HepG2 (cell line): Measurements from ENCODE around the gene TLCD3A. TPM values are rescaled to one million over a fixed set of nuclear protein-coding genes. Genes with fewer than 3 reads are reported as not detected.

Experiments used
- ATAC-seq: fragments of 200-7000 bp; cut with Tn5 transposase; 3 replicates; pipeline ENCODE4 v1.9.1; 2020; ENCODE audit warnings: mild to moderate bottlenecking, moderate library complexity
- BruUV-seq: library from RNA; stranded (reverse); fragments of 400-500 nt; replicated peaks from 2 replicates; lab custom pipeline; 2021; lab: Mats Ljungman, UMichigan
- CTCF ChIA-PET: fragments of 300-600 bp; formaldehyde crosslinking; extraction: SDS; loops from one replicate; lab custom pipeline; 2021; ENCODE audit warnings: low total read pairs, inconsistent platforms, low intra/inter-chr PET ratio; lab: Yijun Ruan, JAX
- POLR2A ChIA-PET: fragments of 350-600 bp; sonication (Branson Sonifier 250); formaldehyde crosslinking; loops from one replicate; lab custom pipeline; 2020; ENCODE audit warnings: antibody characterized with exemption, inconsistent platforms; lab: Yijun Ruan, JAX
- DNase-seq: peaks from one replicate; pipeline ENCODE4 v3.0.0-alpha.2; 2015; ENCODE audit warnings: low spot score
- FAIRE-seq: peaks from 3 replicates; lab custom pipeline; 2011; peaks lifted over from hg19 to GRCh38; lab: Jason Lieb, UNC
- H2AFZ ChIP-seq: one replicate; pipeline ENCODE4 v1.6.1; 2011; ENCODE audit warnings: low read length, inconsistent platforms
- H3K27ac ChIP-seq: fragments of 300-600 bp; 3 replicates; pipeline ENCODE4 v1.8.0; 2011; ENCODE audit warnings: mixed run types, mild to moderate bottlenecking, mixed read lengths, low read length, inconsistent platforms; ENCODE audit not compliant: insufficient read depth; ENCODE audit errors: extremely low read length
- H3K27me3 ChIP-seq, 2 experiments: fragments of 200-600 bp in 1 of 2; 2 replicates in 1 of 2; 3 replicates in 1 of 2; pipeline versions ENCODE4 v1.6.0 to v1.8.0; 2011; ENCODE audit warnings: low read length in 2 of 2, mild to moderate bottlenecking in 2 of 2, moderate library complexity in 2 of 2, inconsistent platforms in 1 of 2; ENCODE audit not compliant: insufficient read depth in 2 of 2, control insufficient read depth in 1 of 2
- H3K36me3 ChIP-seq, 2 experiments: fragments of 200-600 bp in 1 of 2; replicated peaks in 1 of 2; 2 replicates in 1 of 2; 3 replicates in 1 of 2; pipeline versions ENCODE4 v1.5.1 to v1.8.0; 2011; ENCODE audit warnings: low read length in 2 of 2, inconsistent platforms in 1 of 2; ENCODE audit not compliant: insufficient read depth in 2 of 2, control insufficient read depth in 1 of 2
- H3K4me1 ChIP-seq: 2 replicates; pipeline ENCODE4 v1.5.1; 2012; ENCODE audit warnings: low read length, inconsistent platforms; ENCODE audit not compliant: insufficient read depth
- H3K4me2 ChIP-seq: 2 replicates; pipeline ENCODE4 v1.6.0; 2011; ENCODE audit warnings: low read depth, low read length, inconsistent platforms
- H3K4me3 ChIP-seq, 3 experiments: fragments of 200-600 bp in 1 of 3; sonication (generic), shearing (Covaris generic) in 1 of 3; replicated peaks in 1 of 3; 2 replicates each; pipeline ENCODE4 v1.5.1; 2011 to 2016; ENCODE audit warnings: low read length in 3 of 3, inconsistent platforms in 2 of 3, low read depth in 2 of 3, mild to moderate bottlenecking in 2 of 3, control low read depth in 1 of 3, mixed read lengths in 1 of 3; ENCODE audit not compliant: insufficient read depth in 1 of 3
- H3K79me2 ChIP-seq: one replicate; pipeline ENCODE4 v1.6.1; 2011; ENCODE audit warnings: low read length, inconsistent platforms; ENCODE audit not compliant: insufficient read depth
- H3K9ac ChIP-seq: 2 replicates; pipeline ENCODE4 v1.6.0; 2011; ENCODE audit warnings: mild to moderate bottlenecking, low read depth, low read length, inconsistent platforms; ENCODE audit not compliant: insufficient read depth
- H3K9me3 ChIP-seq: 2 replicates; pipeline ENCODE4 v1.5.1; 2012; ENCODE audit warnings: mild to moderate bottlenecking, low read length
- H4K20me1 ChIP-seq: 2 replicates; pipeline ENCODE4 v1.6.0; 2011; ENCODE audit warnings: inconsistent platforms, mild to moderate bottlenecking, low read length, moderate library complexity; ENCODE audit not compliant: insufficient read depth
- FOXA1 ChIP-seq, 2 experiments: fragments of 450-650 bp in 1 of 2; sonication (generic) in 1 of 2; formaldehyde crosslinking in 1 of 2; IDR thresholded peaks; 2 replicates each; pipeline versions ENCODE4 v1.4.0 to v1.6.1; 2016 to 2020; ENCODE audit warnings: missing genetic modification reagents in 1 of 2
- GABPA ChIP-seq, 2 experiments: IDR thresholded peaks; 2 replicates each; pipeline ENCODE4 v1.6.1; 2011 to 2016; ENCODE audit warnings: low read depth in 2 of 2, low read length in 1 of 2, missing biosample characterization in 1 of 2, missing genetic modification characterization in 1 of 2
- HNRNPH1 ChIP-seq: fragments of 200-400 bp; formaldehyde crosslinking; optimal IDR thresholded peaks from 2 replicates; pipeline ENCODE3; 2017; ENCODE audit warnings: mild to moderate bottlenecking, low read depth, low read length
- MED8 ChIP-seq: sonication (generic); formaldehyde crosslinking; IDR thresholded peaks from 2 replicates; pipeline ENCODE4 v1.8.1; 2023; ENCODE audit warnings: mild to moderate bottlenecking, missing genetic modification reagents; ENCODE audit not compliant: insufficient replicate concordance
- SSRP1 ChIP-seq: IDR thresholded peaks from 2 replicates; pipeline ENCODE4 v1.6.1; 2016; ENCODE audit warnings: control low read depth
- ZNF414 ChIP-seq: sonication (generic); formaldehyde crosslinking; IDR thresholded peaks from 2 replicates; pipeline ENCODE4 v1.5.0; 2020; ENCODE audit warnings: missing genetic modification reagents
- ZNF430 ChIP-seq: sonication (generic); formaldehyde crosslinking; IDR thresholded peaks from 2 replicates; pipeline ENCODE4 v1.9.0; 2021; ENCODE audit warnings: mild to moderate bottlenecking, missing genetic modification reagents
- WGBS: methylation state at CpG from one replicate; pipeline ENCODE4 v1.1.6; 2017; ENCODE audit warnings: low lambda C conversion rate; 5-methylcytosine and 5-hydroxymethylcytosine counted together
- in situ Hi-C: cut with HindIII; loops from 2 replicates; pipeline ENCODE4 v1.10.0; 2017; ENCODE audit warnings: low pct_unique_long_range_greater_than_20kb; ENCODE audit not compliant: extremely low pct_ligation_motif_present
- intact Hi-C: fragments of 100-400 bp; cut with micrococcal nuclease; formaldehyde crosslinking; loops from one replicate; pipeline ENCODE4 v1.10.0; 2022; ENCODE audit not compliant: unreplicated experiment
- polyA plus RNA-seq, 8 experiments: library from polyadenylated mRNA; depleted of rRNA in 3 of 8; stranded (reverse) in 7 of 8; unstranded in 1 of 8; fragments of >200 nt; fragmentation: Illumina TruSeq in 4 of 8; extraction: Trizol in 4 of 8; gene quantifications; 2 replicates each; pipeline versions ENCODE4 v1.2.1 to v1.2.3, GENCODE V29; 2011 to 2016; ENCODE audit warnings: low read depth in 4 of 8, missing spikeins in 1 of 8, mixed read lengths in 1 of 8; ENCODE audit not compliant: insufficient read depth in 1 of 8
- total RNA-seq, 5 experiments: library from RNA; depleted of rRNA; stranded (reverse); fragments of >200 nt; fragmentation: Illumina TruSeq; extraction: Trizol; gene quantifications; 2 replicates each; pipeline ENCODE4 v1.2.3, GENCODE V29; 2016; ENCODE audit warnings: low read depth in 1 of 5

Gene TLCD3A
- total and polyA plus RNA-seq, 2 of the 13 experiments (the other 11 are each of a cell fraction or from before 2014, with no cell fraction given), result 25.2 to 46.6 TPM

GRCh38 chr17:732902-733720 is 715 bp downstream of the TLCD3A start (continued):
- TF ChIP-seq ZNF430 (CRISPR knock-in tag), result no peak
- TF ChIP-seq FOXA1 (IDR thresholded peaks at IDR 0.05), result no peak
- no peak for TF ChIP-seq FOXA1 (CRISPR knock-in tag; IDR thresholded peaks at IDR 0.05)
- TF ChIP-seq HNRNPH1, result no peak
- TF ChIP-seq SSRP1, result 0 out of 2 replicates have a peak, but pooled peaks have one; percentile 35
- TF ChIP-seq ZNF414 (CRISPR knock-in tag), result no peak

DNA sequence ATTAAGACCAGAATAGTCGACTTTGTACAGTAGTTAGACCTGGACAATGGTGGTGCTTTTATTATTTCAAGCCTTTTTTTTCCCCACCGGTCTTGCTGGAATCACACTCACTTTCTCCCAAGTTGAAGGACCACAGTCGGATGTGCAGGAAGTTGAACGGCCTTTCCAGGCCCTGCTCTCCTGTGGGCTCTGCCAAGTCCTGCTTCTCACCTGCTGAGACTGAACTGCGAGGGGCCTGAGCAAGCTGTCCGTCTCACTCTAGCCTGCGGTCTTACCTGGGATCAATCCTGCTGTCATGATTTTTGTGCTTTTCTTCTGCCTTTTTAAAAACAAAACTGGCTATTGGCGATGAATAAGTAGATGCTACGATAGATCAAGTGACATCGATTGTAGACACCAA is 1.3 kb downstream of the TLCD3A start:
- intact Hi-C loops, result no loop called here
- Histone ChIP-seq H3K79me2 (peaks cover 28% of the 10 kb centered on the region), H3K27ac (peak overlapping the region; percentile 80), H2AFZ (no peak overlapping the region), H3K4me1 (peaks cover 53% of the 10 kb centered on the region), H3K4me3 (peak overlapping the region; percentile 69 to 86 (median 81)), H3K27me3 (no peaks in the 10 kb centered on the region), H3K9me3 (no peaks in the 10 kb centered on the region), H3K4me2 (peak overlapping the region; percentile 97), H3K9ac (peak overlapping the region; percentile 85), H3K36me3 (peaks cover 5 to 12% of the 10 kb centered on the region in 2 experiments; a peak in 4 of 5 replicates), H4K20me1 (no peaks in the 10 kb centered on the region)
- POLR2A ChIA-PET, result interaction anchor here (0.8 to 1.2 kb wide), 2 partner anchors 11 to 19 kb away, joined by 3 read pairs; no protein-coding TSS in a partner anchor
- FAIRE-seq (no peak), ATAC-seq (no peak; the same call in 2 of the 3 replicates), DNase-seq (no peak)
- no TSS peak for BruUV-seq
- CTCF ChIA-PET, result no interaction called here
- WGBS, result 57% methylated on average over 10 of the region's 10 CpGs
- TF ChIP-seq GABPA (IDR thresholded peaks at IDR 0.05; ENCODE audit: low read depth, low read length) (no peak), GABPA (CRISPR knock-in tag; IDR thresholded peaks at IDR 0.05; ENCODE audit: low read depth) (0 out of 2 replicates have a peak, but pooled peaks have one; percentile 23), MED8 (CRISPR knock-in tag) (no peak)
- in situ Hi-C loops, result no loop called here
